ENCODE data around the gene LBX2. TPM values are rescaled to one million over a fixed set of nuclear protein-coding genes. Genes with fewer than 3 reads are reported as not detected.

Gene LBX2
- total and polyA plus RNA-seq, 2 of the 4 experiments (the other 2 are of a cell fraction), result 0.18 to 0.62 TPM

DNA sequence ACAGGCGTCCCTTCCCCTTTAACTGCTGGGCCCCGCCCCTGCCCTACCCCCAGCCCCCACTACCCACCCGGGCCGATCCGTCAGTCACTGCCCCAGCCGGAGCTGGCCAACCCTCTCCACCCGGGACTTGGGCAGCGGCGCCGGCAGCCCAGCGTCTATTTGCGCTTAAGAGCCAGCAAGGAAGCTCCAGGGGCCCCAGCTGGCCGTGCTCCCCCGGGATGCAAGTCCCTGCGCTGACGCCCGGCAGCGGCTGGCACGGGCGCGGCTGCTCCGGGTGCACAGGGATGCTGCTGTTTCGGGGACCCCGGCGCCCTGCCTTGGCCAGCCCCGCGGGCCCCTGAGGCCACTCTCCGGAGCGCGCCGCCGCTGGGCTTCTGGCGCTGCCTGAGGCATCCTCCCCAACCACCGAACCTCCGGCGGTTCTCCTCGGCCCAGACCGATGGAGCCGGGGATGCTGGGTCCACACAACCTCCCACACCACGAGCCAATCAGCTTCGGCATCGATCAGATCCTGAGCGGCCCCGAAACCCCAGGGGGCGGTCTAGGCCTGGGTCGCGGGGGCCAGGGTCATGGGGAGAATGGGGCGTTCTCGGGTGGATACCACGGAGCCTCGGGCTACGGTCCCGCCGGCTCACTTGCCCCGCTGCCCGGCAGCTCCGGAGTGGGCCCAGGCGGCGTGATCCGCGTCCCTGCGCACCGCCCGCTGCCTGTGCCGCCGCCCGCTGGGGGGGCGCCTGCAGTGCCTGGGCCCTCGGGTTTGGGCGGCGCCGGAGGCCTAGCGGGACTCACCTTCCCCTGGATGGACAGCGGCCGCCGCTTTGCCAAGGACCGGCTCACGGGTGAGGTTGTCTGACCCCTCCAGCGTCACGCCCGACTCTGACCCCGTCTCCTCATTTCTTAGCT lies 15.2 kb upstream of the LBX2 start, which contains the start of gene TLX2:
Gene TLX2, plus strand, starts transcription at position 83 of the 903 bp plus-strand sequence. Its CDS starts 357 bp downstream, at position 440.
- ChIA-PET CTCF (no interaction called here), POLR2A (ENCODE audit: unreplicated experiment) (interaction anchor here (0.6 kb wide), 1 partner anchor 31 kb away, joined by 3 read pairs; no protein-coding TSS in a partner anchor)
- H3K27me3 ChIP-seq (ENCODE audit: control insufficient read depth, insufficient read depth, low read length), result peaks cover 86% of the 10 kb centered on the region
- TF ChIP-seq, protein P1, sequence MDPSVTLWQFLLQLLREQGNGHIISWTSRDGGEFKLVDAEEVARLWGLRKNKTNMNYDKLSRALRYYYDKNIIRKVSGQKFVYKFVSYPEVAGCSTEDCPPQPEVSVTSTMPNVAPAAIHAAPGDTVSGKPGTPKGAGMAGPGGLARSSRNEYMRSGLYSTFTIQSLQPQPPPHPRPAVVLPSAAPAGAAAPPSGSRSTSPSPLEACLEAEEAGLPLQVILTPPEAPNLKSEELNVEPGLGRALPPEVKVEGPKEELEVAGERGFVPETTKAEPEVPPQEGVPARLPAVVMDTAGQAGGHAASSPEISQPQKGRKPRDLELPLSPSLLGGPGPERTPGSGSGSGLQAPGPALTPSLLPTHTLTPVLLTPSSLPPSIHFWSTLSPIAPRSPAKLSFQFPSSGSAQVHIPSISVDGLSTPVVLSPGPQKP (IDR thresholded peaks at IDR 0.05; ENCODE audit: borderline replicate concordance, low read depth, low read length), result no peak
- no peak for TF ChIP-seq RCOR1 (IDR thresholded peaks at IDR 0.05; ENCODE audit: insufficient replicate concordance, low read length)
- no peak for TF ChIP-seq RAD21 (IDR thresholded peaks at IDR 0.05; ENCODE audit: low read length)
- TF ChIP-seq FOS (IDR thresholded peaks at IDR 0.05; ENCODE audit: low read depth, low read length), result no peak
- TF ChIP-seq CHD1 (IDR thresholded peaks at IDR 0.05; ENCODE audit: low read depth, low read length), result no peak
- no peak for TF ChIP-seq NFE2L2 (IDR thresholded peaks at IDR 0.05; ENCODE audit: low read depth, low read length)
- no peak for TF ChIP-seq CEBPB (IDR thresholded peaks at IDR 0.05; ENCODE audit: low read depth, low read length)
- no peak for TF ChIP-seq MXI1 (IDR thresholded peaks at IDR 0.05; ENCODE audit: borderline replicate concordance, low read depth, low read length)
- TF ChIP-seq POLR2A (IDR thresholded peaks at IDR 0.05; ENCODE audit: low read depth, low read length), result no peak
- TF ChIP-seq BHLHE40 (IDR thresholded peaks at IDR 0.05; ENCODE audit: low read depth, low read length), result no peak
- TF ChIP-seq, protein P2, sequence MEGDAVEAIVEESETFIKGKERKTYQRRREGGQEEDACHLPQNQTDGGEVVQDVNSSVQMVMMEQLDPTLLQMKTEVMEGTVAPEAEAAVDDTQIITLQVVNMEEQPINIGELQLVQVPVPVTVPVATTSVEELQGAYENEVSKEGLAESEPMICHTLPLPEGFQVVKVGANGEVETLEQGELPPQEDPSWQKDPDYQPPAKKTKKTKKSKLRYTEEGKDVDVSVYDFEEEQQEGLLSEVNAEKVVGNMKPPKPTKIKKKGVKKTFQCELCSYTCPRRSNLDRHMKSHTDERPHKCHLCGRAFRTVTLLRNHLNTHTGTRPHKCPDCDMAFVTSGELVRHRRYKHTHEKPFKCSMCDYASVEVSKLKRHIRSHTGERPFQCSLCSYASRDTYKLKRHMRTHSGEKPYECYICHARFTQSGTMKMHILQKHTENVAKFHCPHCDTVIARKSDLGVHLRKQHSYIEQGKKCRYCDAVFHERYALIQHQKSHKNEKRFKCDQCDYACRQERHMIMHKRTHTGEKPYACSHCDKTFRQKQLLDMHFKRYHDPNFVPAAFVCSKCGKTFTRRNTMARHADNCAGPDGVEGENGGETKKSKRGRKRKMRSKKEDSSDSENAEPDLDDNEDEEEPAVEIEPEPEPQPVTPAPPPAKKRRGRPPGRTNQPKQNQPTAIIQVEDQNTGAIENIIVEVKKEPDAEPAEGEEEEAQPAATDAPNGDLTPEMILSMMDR (conservative IDR thresholded peaks at IDR 0.05; ENCODE audit: low read depth, low read length), result no peak
- TF ChIP-seq RFX5 (IDR thresholded peaks at IDR 0.05; ENCODE audit: low read depth, low read length), result no peak
- TF ChIP-seq SMC3 (IDR thresholded peaks at IDR 0.05; ENCODE audit: low read depth, low read length), result no peak
- TF ChIP-seq, protein P3, sequence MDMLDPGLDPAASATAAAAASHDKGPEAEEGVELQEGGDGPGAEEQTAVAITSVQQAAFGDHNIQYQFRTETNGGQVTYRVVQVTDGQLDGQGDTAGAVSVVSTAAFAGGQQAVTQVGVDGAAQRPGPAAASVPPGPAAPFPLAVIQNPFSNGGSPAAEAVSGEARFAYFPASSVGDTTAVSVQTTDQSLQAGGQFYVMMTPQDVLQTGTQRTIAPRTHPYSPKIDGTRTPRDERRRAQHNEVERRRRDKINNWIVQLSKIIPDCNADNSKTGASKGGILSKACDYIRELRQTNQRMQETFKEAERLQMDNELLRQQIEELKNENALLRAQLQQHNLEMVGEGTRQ (IDR thresholded peaks at IDR 0.05; ENCODE audit: low read depth, low read length), result no peak
- no peak for TF ChIP-seq MAFK (IDR thresholded peaks at IDR 0.05; ENCODE audit: low read depth, low read length)

More for the DNA sequence above, 15.2 kb upstream of the LBX2 start, which contains the start of gene TLX2:
- H3K4me2 ChIP-seq (ENCODE audit: low read depth, low read length), result no peak within 1 kb of the TSS
- no peaks in the 10 kb centered on the region for H3K79me1 ChIP-seq (ENCODE audit: low read depth in 1 of 2, low read length in 2 of 2)
- no peak within 1 kb of the TSS for H4K91ac ChIP-seq (ENCODE audit: insufficient read depth, low read depth, low read length)
- no TSS peak for BruUV-seq (replicated peaks)
- DNase-seq, result no peak
- peak; percentile 6; the same call in 1 of the 2 replicates for ATAC-seq (ENCODE audit: low read depth)
- no peaks in the 10 kb centered on the region for H3K4me1 ChIP-seq (ENCODE audit: control insufficient read depth, insufficient read depth, low read length)
- peak within 1 kb of the TSS; percentile 70 for H2AFZ ChIP-seq (replicated peaks; ENCODE audit: low read length, poor library complexity)
- no peaks in the 10 kb centered on the region for H3K36me3 ChIP-seq (ENCODE audit: control insufficient read depth, insufficient read depth, low read length)
- H3K9me3 ChIP-seq (ENCODE audit: control insufficient read depth, insufficient read depth, low read length), result peaks cover 20% of the 10 kb centered on the region
- no peak within 1 kb of the TSS for H3K18ac ChIP-seq (ENCODE audit: low read depth, low read length)
- peak within 1 kb of the TSS; percentile 10 for H2AK9ac ChIP-seq (replicated peaks; ENCODE audit: low read depth, low read length, poor library complexity)
- no peak within 1 kb of the TSS for H3K4ac ChIP-seq (ENCODE audit: low read depth, low read length)
- WGBS, 2 experiments (ENCODE audit: extremely low coverage in 2 of 2, insufficient read length in 1 of 2), result 7% methylated on average over 31 of the region's 82 CpGs; no CpG with 5 or more reads in 1 of the 2 experiments
- H3K56ac ChIP-seq (ENCODE audit: extremely low read depth, insufficient read depth, low read length), result no peak within 1 kb of the TSS
- H4K20me1 ChIP-seq (ENCODE audit: insufficient read depth, low read length), result 0 out of 2 replicates have a peak, but pooled peaks cover 5% of the 10 kb centered on the region
- intact Hi-C loops (cut with micrococcal nuclease), result no loop called here
- in situ Hi-C loops (cut with MboI; ENCODE audit: low sequenced_read_pairs), result no loop called here
- no peak within 1 kb of the TSS for H3K27ac ChIP-seq (ENCODE audit: insufficient read depth, low read length)
- no peak within 1 kb of the TSS for H2BK20ac ChIP-seq (ENCODE audit: low read depth, low read length)
- no peak within 1 kb of the TSS for H3K14ac ChIP-seq (replicated peaks; ENCODE audit: low read depth, low read length)
- H3K4me3 ChIP-seq (ENCODE audit: insufficient read depth, low read depth, low read length), result no peak within 1 kb of the TSS
- no peak within 1 kb of the TSS for H4K5ac ChIP-seq (ENCODE audit: low read depth, low read length)
- no peak within 1 kb of the TSS for H4K8ac ChIP-seq (ENCODE audit: low read depth in 2 of 2, low read length in 2 of 2)
- H2AK5ac ChIP-seq (ENCODE audit: low read depth, low read length), result peak within 1 kb of the TSS; percentile 10; the same call in 1 of the 2 replicates
- no peak within 1 kb of the TSS for H2BK15ac ChIP-seq (ENCODE audit: low read depth, low read length)
- H3K9me1 ChIP-seq (ENCODE audit: insufficient read depth, low read length), result no peaks in the 10 kb centered on the region
- no peak within 1 kb of the TSS for H2BK5ac ChIP-seq (ENCODE audit: low read depth, low read length, poor library complexity, severe bottlenecking)
- H3K23ac ChIP-seq (ENCODE audit: low read depth, low read length), result peak within 1 kb of the TSS; percentile 63; the same call in 1 of the 2 replicates
- dilution Hi-C loops (cut with HindIII; ENCODE audit: low sequenced_read_pairs, unreplicated experiment), result no loop called here
- no peak within 1 kb of the TSS for H3K9ac ChIP-seq (ENCODE audit: low read depth, low read length)
- H2BK120ac ChIP-seq (ENCODE audit: low read depth, low read length), result no peak within 1 kb of the TSS
